Adrenal gland (tissue), 12 donors: ENCODE results near the gene KNTC1. TPM values are rescaled to one million over a fixed set of nuclear protein-coding genes. Genes with fewer than 3 reads are reported as not detected.
"Not testable (repeated sequence)": the region's sequence is repeated elsewhere in the genome, so short reads cannot be mapped to it uniquely, and the experiment has no call there.

Source experiments
- DNase-seq, 7 donors: peaks; one replicate each; pipeline ENCODE4 v3.0.0-alpha.2; 2019 to 2020
- H3K27ac ChIP-seq, 5 donors: fragments of 200-600 bp; sonication (generic) in 4 of 5; 1 replicate in 3 of 5; 2 replicates in 2 of 5; pipeline versions ENCODE4 v1.5.1 to v1.8.0; 2016 to 2020; ENCODE audit warnings: mild to moderate bottlenecking in 1 of 5
- H3K27me3 ChIP-seq: fragments of 200-600 bp; 2 replicates; pipeline ENCODE4 v1.8.0; 2021
- H3K36me3 ChIP-seq, 2 donors: fragments of 200-600 bp; replicated peaks in 1 of 2; 1 replicate in 1 of 2; 2 replicates in 1 of 2; pipeline versions ENCODE4 v1.5.1 to v1.8.0; 2018 to 2022
- H3K4me1 ChIP-seq, 2 donors: fragments of 200-600 bp; replicated peaks in 1 of 2; 1 replicate in 1 of 2; 2 replicates in 1 of 2; pipeline versions ENCODE4 v1.5.1 to v1.8.0; 2018 to 2021
- H3K4me3 ChIP-seq, 4 donors: fragments of 200-600 bp; sonication (generic) in 3 of 4; one replicate each; pipeline ENCODE4 v1.5.1; 2016 to 2018
- H3K9me3 ChIP-seq, 3 donors: fragments of 200-600 bp; sonication (generic) in 1 of 3; replicated peaks in 1 of 3; 1 replicate in 2 of 3; 2 replicates in 1 of 3; pipeline versions ENCODE4 v1.5.1 to v1.8.0; 2016 to 2021
- POLR2A ChIP-seq, 2 donors: fragments of 450-650 bp; IDR thresholded peaks; one replicate each; pipeline ENCODE4 v1.6.1; 2017; ENCODE audit warnings: antibody characterized with exemption in 2 of 2, mild to moderate bottlenecking in 2 of 2, moderate library complexity in 1 of 2
- WGBS, 4 donors: extraction: QIAGEN DNeasy Blood & Tissue Kit in 2 of 4; methylation state at CpG; one replicate each; pipeline versions ENCODE4 v1.1.5 to v1.1.7; 2013 to 2017; 5-methylcytosine and 5-hydroxymethylcytosine counted together
- intact Hi-C, 2 donors: fragments of 100-400 bp; cut with DNase I; formaldehyde crosslinking; loops; one replicate each; pipeline versions ENCODE4 v1.14.1 to v1.15.0; 2022 to 2023
- polyA plus RNA-seq, 3 donors: library from polyadenylated mRNA; stranded (reverse); fragments of 200-250 nt in 2 of 3; fragments of 350-450 nt in 1 of 3; fragmentation: Illumina TruSeq in 1 of 3; extraction: RNeasy Lipid Tissue Mini Kit (QIAGEN cat#74804) in 1 of 3; gene quantifications; one replicate each; pipeline ENCODE4 v1.2.3, GENCODE V29; 2013 to 2014
- total RNA-seq, 9 donors: library from RNA; depleted of rRNA in 4 of 9; stranded (reverse); fragments of >200 nt in 4 of 9; fragments of 120-200 nt in 1 of 9; fragmentation: NEBNext Ultra II Directional in 1 of 9; extraction: Animal tissue kit (Norgen Biotek cat#: 25700) in 1 of 9; gene quantifications; one replicate each; pipeline versions ENCODE4 v1.1.0 to v1.2.4, GENCODE V29; 2013 to 2023
- TF ChIP-seq, protein P1 (sequence below), 6 experiments: fragments of 450-650 bp in 4 of 6; fragments of 200-600 bp in 2 of 6; sonication (generic) in 1 of 6; IDR thresholded peaks; 1 replicate in 5 of 6; 2 replicates in 1 of 6; pipeline versions ENCODE4 v1.5.1 to v1.8.0; 2016 to 2021; ENCODE audit warnings: antibody characterized with exemption in 6 of 6, mild to moderate bottlenecking in 2 of 6, moderate library complexity in 1 of 6
- donor health status: healthy with polysubstance abuse.
- donor health status: Bipolar disorder and iron deficiency.
- donor health status: DM: yes; HTN: yes; CAD: no.
- donor health status: DM: no; HTN: no; CAD: no.
- donor health status: DM: no; HTN: no; CAD: no.
- donor health status: DM: yes; HTN: yes; CAD: no.

The KNTC1 gene
- total and polyA plus RNA-seq, 12 donors, result 5.7 to 38.5 (median 13.8) TPM

DNA sequence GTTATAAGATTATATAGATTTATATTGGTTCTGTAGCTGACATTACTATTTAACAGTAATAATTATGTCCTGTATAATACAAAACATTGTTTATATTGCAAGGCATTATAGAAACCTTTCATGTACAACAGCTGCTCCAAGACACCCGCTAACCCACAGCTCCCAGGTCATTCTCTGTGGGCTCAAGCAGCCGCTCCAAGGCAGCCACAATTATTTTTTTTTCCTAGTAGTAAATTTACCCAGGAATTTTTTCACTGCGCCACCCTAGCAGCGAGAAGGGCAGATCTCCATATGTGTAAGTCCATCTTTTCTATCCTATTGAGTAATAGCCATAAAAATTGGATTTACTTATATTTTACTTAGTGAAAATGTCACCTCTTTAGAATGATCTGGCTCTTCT, 36.3 kb downstream of the KNTC1 start:
- WGBS, 4 donors, result 84 to 99% (median 96%) methylated on average over 4 of the region's 4 CpGs
- TF ChIP-seq, protein P1, sequence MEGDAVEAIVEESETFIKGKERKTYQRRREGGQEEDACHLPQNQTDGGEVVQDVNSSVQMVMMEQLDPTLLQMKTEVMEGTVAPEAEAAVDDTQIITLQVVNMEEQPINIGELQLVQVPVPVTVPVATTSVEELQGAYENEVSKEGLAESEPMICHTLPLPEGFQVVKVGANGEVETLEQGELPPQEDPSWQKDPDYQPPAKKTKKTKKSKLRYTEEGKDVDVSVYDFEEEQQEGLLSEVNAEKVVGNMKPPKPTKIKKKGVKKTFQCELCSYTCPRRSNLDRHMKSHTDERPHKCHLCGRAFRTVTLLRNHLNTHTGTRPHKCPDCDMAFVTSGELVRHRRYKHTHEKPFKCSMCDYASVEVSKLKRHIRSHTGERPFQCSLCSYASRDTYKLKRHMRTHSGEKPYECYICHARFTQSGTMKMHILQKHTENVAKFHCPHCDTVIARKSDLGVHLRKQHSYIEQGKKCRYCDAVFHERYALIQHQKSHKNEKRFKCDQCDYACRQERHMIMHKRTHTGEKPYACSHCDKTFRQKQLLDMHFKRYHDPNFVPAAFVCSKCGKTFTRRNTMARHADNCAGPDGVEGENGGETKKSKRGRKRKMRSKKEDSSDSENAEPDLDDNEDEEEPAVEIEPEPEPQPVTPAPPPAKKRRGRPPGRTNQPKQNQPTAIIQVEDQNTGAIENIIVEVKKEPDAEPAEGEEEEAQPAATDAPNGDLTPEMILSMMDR (IDR thresholded peaks at IDR 0.05), result no peak
- TF ChIP-seq POLR2A (IDR thresholded peaks at IDR 0.05), result no peak
- Histone ChIP-seq H3K4me3 (no peak overlapping the region), H3K27ac (no peak overlapping the region), H3K9me3 (no peaks in the 10 kb centered on the region), H3K27me3 (no peaks in the 10 kb centered on the region), H3K36me3 (no peaks in the 10 kb centered on the region), H3K4me1 (no peaks in the 10 kb centered on the region)
- intact Hi-C loops, result no loop called here
- DNase-seq, result no peak

DNA sequence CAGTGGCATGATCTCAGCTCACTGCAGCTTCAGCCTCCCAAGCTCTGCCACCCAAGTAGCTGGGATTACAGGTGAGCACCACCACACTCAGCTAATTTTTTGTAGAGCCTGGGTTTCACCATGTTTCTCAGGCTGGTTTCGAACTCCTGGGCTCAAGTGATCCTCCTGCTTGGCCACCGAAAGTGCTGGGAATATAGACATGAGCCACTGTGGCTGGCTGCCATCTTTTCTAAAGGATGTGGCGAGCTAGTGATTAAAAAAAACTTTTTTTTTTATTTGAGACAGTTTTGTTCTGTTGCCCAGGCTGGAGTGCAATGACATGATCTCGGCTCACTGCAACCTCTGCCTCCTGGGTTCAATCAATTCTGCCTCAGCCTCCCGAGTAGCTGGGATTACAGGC, 39.8 kb downstream of the KNTC1 start:
- intact Hi-C loops, DNase-seq, H3K36me3 ChIP-seq, H3K27ac ChIP-seq, H3K4me3 ChIP-seq, H3K27me3 ChIP-seq, H3K4me1 ChIP-seq, H3K9me3 ChIP-seq: not testable (repeated sequence)
- 97 to 99% (median 98%) methylated on average over 5 of the region's 5 CpGs for WGBS, 4 donors

- Histone ChIP-seq H3K9me3 (no peaks in the 10 kb centered on the region), H3K27ac (no peak overlapping the region), H3K27me3 (no peaks in the 10 kb centered on the region), H3K4me1 (no peaks in the 10 kb centered on the region), H3K36me3 (peaks cover 0 to 3% of the 10 kb centered on the region in 2 donors), H3K4me3 (no peak overlapping the region)
- no peak for TF ChIP-seq POLR2A (IDR thresholded peaks at IDR 0.05)
- TF ChIP-seq, protein P1 (IDR thresholded peaks at IDR 0.05), result no peak
- intact Hi-C loops, result no loop called here
- DNase-seq, result no peak
- WGBS, 4 donors, result 95 to 99% (median 97%) methylated on average over 5 of the region's 5 CpGs
Observed at GRCh38 chr12:122569288-122569687, 42.2 kb downstream of the KNTC1 start.

- H3K27me3 ChIP-seq, DNase-seq, H3K9me3 ChIP-seq, H3K27ac ChIP-seq, H3K36me3 ChIP-seq, intact Hi-C loops, H3K4me1 ChIP-seq, H3K4me3 ChIP-seq: not testable (repeated sequence)
- WGBS, 4 donors, result 89 to 95% (median 92%) methylated on average over 3 of the region's 3 CpGs
Observed at GRCh38 chr12:122570006-122570405, 43.0 kb downstream of the KNTC1 start.

GRCh38 chr12:122571821-122572220, 44.8 kb downstream of the KNTC1 start:
- H3K36me3 ChIP-seq, result peaks cover 0 to 5% of the 10 kb centered on the region in 2 donors
- H3K27me3 ChIP-seq, result no peaks in the 10 kb centered on the region
- no peak overlapping the region for H3K27ac ChIP-seq
- 86 to 94% (median 92%) methylated on average over 6 of the region's 6 CpGs for WGBS, 4 donors
- no peak overlapping the region for H3K4me3 ChIP-seq
- TF ChIP-seq, protein P1 (IDR thresholded peaks at IDR 0.05), result no peak
- TF ChIP-seq POLR2A (IDR thresholded peaks at IDR 0.05), result no peak
- no peaks in the 10 kb centered on the region for H3K4me1 ChIP-seq
- no peak for DNase-seq
- intact Hi-C loops, result no loop called here
- no peaks in the 10 kb centered on the region for H3K9me3 ChIP-seq

- not testable (repeated sequence) for DNase-seq
- WGBS, 4 donors, result 93 to 100% (median 96%) methylated on average over 2 of the region's 2 CpGs
Observed at GRCh38 chr12:122583294-122583693, 56.2 kb downstream of the KNTC1 start.

More at GRCh38 chr12:122583294-122583693, 56.2 kb downstream of the KNTC1 start:
- H3K9me3 ChIP-seq, H3K36me3 ChIP-seq, H3K27ac ChIP-seq, H3K27me3 ChIP-seq, intact Hi-C loops, H3K4me1 ChIP-seq, H3K4me3 ChIP-seq: not testable (repeated sequence)
